ENCODE measurements around the gene TBC1D22A. TPM values are rescaled to one million over a fixed set of nuclear protein-coding genes. Genes with fewer than 3 reads are reported as not detected.

Gene TBC1D22A
- total and polyA plus RNA-seq, 7 experiments from 2014 or later: 18.6 to 50.1 (median 39.3) TPM

DNA sequence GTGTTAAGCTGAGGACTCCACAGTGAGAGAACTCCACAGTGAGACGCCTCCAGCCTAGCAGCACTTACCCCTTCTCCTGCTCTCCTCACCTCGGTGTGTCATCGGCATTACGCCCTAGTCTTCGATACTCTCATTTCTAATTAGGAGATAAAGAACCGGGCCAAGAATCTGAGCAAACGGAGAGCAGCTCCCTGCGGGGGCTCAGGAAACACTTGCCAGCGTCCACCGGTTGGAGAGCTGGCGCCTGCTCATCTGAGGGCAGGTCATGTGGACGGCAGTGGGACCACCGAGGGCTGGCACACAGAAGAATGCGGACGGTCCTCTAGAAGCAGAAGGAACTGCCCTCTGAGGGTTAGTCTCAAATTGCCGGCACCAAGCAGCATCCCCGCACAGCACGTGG is 37.4 kb upstream of the TBC1D22A start:
- ChIA-PET CTCF (interaction anchor here (0.6 kb wide), 1 partner anchor 21 kb away, joined by 3 read pairs; no protein-coding TSS in a partner anchor), POLR2A (no interaction called here)
- peaks cover 8 to 49% (median 25%) of the 10 kb centered on the region in 7 donors for H3K4me1 Mint-ChIP-seq
- H3K9me3 ChIP-seq (ENCODE audit: control insufficient read depth in 2 of 3, low read length in 3 of 3): no peaks in the 10 kb centered on the region
- H3K27ac ChIP-seq (ENCODE audit: low read depth, low read length): no peak overlapping the region
- H3K27ac Mint-ChIP-seq: peak overlapping the region in 2 of 9 donors; percentile 28 to 58
- peaks cover 0 to 74% (median 2%) of the 10 kb centered on the region in 3 experiments for H3K36me3 ChIP-seq (ENCODE audit: control insufficient read depth in 2 of 3, insufficient read depth in 3 of 3, low read length in 3 of 3)
- no peaks in the 10 kb centered on the region for H3K4me1 ChIP-seq (ENCODE audit: control insufficient read depth in 2 of 2, insufficient read depth in 2 of 2, low read length in 2 of 2)
- ATAC-seq (no peak), DNase-seq (no peak)
- H3K9me3 Mint-ChIP-seq: no peaks in the 10 kb centered on the region
- intact Hi-C loops (cut with micrococcal nuclease): no loop called here
- H3K36me3 Mint-ChIP-seq: peaks cover 1 to 25% (median 6%) of the 10 kb centered on the region in 5 donors
- no peak overlapping the region for H3K4me3 Mint-ChIP-seq
- no peaks in the 10 kb centered on the region for H3K27me3 ChIP-seq (ENCODE audit: control insufficient read depth in 2 of 2, insufficient read depth in 2 of 2, low read length in 2 of 2)
- H3K4me3 ChIP-seq (ENCODE audit: low read length): no peak overlapping the region
- no peaks in the 10 kb centered on the region for H3K27me3 Mint-ChIP-seq

DNA sequence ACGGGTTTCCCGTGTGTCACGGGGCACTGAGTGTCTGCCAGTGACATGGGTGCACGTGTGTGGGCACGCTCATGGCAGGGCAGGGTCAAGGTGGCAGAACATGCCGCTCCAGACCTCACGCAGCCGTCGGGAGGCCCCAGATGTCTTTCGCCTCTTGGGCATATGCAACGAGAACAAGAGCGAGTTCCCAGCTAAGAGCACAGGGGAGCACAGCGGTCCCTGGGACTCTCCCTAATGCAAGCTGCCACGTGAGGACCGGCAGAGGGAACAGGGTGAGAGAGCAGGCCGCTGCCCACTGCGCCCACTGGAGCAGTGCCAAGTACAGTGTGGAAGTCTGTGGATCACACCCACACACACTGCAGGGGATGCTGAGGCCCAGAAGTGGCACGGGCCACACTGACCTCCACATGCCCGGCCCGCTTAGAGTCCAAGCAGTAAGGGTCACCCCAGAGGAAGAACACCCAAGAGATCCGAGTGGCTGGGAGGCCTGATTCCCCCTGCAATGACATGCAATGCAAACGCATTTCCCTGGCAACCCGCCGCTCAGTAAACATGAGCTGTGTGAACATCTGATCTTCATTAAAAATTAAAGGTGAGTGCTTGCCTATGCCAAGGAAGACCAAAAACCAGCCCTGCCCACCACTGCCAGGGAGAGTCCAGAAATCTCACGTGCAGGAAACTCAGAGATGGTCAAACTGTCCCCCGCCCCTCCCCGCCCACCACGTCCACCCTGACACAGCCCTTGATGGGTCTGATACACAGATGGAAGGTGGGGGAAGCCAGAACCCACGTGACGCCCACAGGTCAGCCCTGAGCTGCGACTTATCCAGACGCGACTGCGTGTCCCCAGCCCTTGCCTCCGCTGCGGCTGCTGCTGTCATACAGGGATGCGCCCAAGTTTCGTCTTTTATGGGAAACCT is 36.1 kb upstream of the TBC1D22A start:
- H3K4me1 ChIP-seq (ENCODE audit: control insufficient read depth in 2 of 2, insufficient read depth in 2 of 2, low read length in 2 of 2): peaks cover 10 to 11% of the 10 kb centered on the region in 2 donors
- H3K9me3 ChIP-seq (ENCODE audit: control insufficient read depth in 2 of 3, low read length in 3 of 3): no peaks in the 10 kb centered on the region
- POLR2A ChIA-PET: interaction anchor here (0.6 to 1.2 kb wide), 2 partner anchors 10 to 37 kb away, joined by 3 read pairs; no protein-coding TSS in a partner anchor
- no peak overlapping the region for H3K27ac ChIP-seq (ENCODE audit: low read depth, low read length)
- peaks cover 0 to 72% (median 2%) of the 10 kb centered on the region in 3 experiments for H3K36me3 ChIP-seq (ENCODE audit: control insufficient read depth in 2 of 3, insufficient read depth in 3 of 3, low read length in 3 of 3)
- H3K4me3 ChIP-seq (ENCODE audit: low read length): no peak overlapping the region
- H3K4me1 Mint-ChIP-seq: peaks cover 14 to 58% (median 37%) of the 10 kb centered on the region in 7 donors
- CTCF ChIA-PET: no interaction called here
- DNase-seq (no peak), ATAC-seq (no peak)
- H3K27me3 ChIP-seq (ENCODE audit: control insufficient read depth in 2 of 2, insufficient read depth in 2 of 2, low read length in 2 of 2): no peaks in the 10 kb centered on the region
- intact Hi-C loops (cut with micrococcal nuclease): no loop called here
- no peak overlapping the region for H3K4me3 Mint-ChIP-seq
- H3K27me3 Mint-ChIP-seq: no peaks in the 10 kb centered on the region
- peaks cover 0 to 21% (median 4%) of the 10 kb centered on the region in 5 donors for H3K36me3 Mint-ChIP-seq
- no peaks in the 10 kb centered on the region for H3K9me3 Mint-ChIP-seq
- peak overlapping the region in 2 of 9 donors; percentile 53 to 78 for H3K27ac Mint-ChIP-seq

DNA sequence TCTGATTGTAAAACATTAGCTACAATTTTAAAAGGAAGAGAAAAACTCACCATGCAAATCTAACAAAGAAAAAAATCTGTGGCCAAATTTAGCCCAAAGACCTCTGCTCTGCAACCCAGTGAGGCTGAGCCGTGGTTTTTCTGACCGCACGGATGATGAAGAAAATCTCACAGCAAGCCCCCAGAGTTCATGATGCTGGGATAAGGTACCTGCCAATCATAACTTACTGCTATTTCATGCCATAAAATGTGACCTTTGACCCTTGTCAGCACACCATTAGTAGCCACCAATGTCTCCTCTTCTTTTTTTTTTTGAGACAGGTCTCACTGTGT is 35.5 kb upstream of the TBC1D22A start:
- Histone ChIP-seq H3K36me3 (ENCODE audit: control insufficient read depth in 2 of 3, insufficient read depth in 3 of 3, low read length in 3 of 3) (peaks cover 0 to 73% (median 2%) of the 10 kb centered on the region in 3 experiments), H3K27ac (ENCODE audit: low read depth, low read length) (no peak overlapping the region), H3K9me3 (ENCODE audit: control insufficient read depth in 2 of 3, low read length in 3 of 3) (no peaks in the 10 kb centered on the region), H3K4me1 (ENCODE audit: control insufficient read depth in 2 of 2, insufficient read depth in 2 of 2, low read length in 2 of 2) (peaks cover 15 to 18% of the 10 kb centered on the region in 2 donors), H3K27me3 (ENCODE audit: control insufficient read depth in 2 of 2, insufficient read depth in 2 of 2, low read length in 2 of 2) (no peaks in the 10 kb centered on the region), H3K4me3 (ENCODE audit: low read length) (no peak overlapping the region)
- CTCF ChIA-PET: no interaction called here
- Mint-ChIP-seq H3K4me3 (no peak overlapping the region), H3K27me3 (no peaks in the 10 kb centered on the region), H3K36me3 (peaks cover 0 to 28% (median 8%) of the 10 kb centered on the region in 5 donors), H3K9me3 (no peaks in the 10 kb centered on the region), H3K27ac (peak overlapping the region in 2 of 9 donors; percentile 52 to 53), H3K4me1 (peaks cover 20 to 63% (median 44%) of the 10 kb centered on the region in 7 donors)
- ATAC-seq: no peak
- no peak for DNase-seq
- intact Hi-C loops (cut with micrococcal nuclease): no loop called here
- POLR2A ChIA-PET: interaction anchor here (1.2 kb wide), 1 partner anchor 9 kb away, joined by 3 read pairs; no protein-coding TSS in a partner anchor

DNA sequence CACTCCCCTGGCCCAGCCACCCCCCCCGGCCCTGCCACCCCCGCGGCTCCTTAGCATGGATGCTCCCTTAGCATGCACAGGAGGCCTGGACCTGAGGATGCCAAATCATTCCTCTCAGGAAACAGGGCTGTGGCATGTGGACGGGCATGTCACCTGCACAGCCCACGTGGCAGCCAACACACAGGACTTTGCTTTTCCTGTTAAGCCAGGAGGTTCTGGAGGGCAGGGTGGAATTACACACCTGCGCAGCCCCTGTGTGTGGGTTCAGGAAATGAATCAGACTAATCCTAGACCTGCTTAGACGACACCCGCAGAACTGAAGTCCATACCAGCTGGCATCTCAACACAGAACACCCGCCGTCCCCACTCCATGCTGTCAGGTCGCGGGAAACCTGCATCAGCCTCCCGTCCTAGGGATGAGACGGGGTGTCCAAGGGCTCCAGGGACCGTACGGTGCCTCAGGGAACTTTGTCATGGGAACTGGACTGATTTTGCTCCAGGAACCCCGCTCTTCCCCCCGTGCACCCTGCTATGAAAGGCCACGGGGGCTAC is 34.6 kb upstream of the TBC1D22A start:
- Mint-ChIP-seq H3K27me3 (no peaks in the 10 kb centered on the region), H3K4me1 (peaks cover 20 to 66% (median 50%) of the 10 kb centered on the region in 7 donors), H3K36me3 (peaks cover 0 to 23% (median 8%) of the 10 kb centered on the region in 5 donors), H3K27ac (peak overlapping the region in 3 of 9 donors; percentile 38 to 78 (median 55)), H3K9me3 (no peaks in the 10 kb centered on the region), H3K4me3 (no peak overlapping the region)
- no peaks in the 10 kb centered on the region for H3K9me3 ChIP-seq (ENCODE audit: control insufficient read depth in 2 of 3, low read length in 3 of 3)
- CTCF ChIA-PET: no interaction called here
- POLR2A ChIA-PET: no interaction called here
- peaks cover 0 to 68% (median 2%) of the 10 kb centered on the region in 3 experiments for H3K36me3 ChIP-seq (ENCODE audit: control insufficient read depth in 2 of 3, insufficient read depth in 3 of 3, low read length in 3 of 3)
- intact Hi-C loops (cut with micrococcal nuclease): no loop called here
- H3K27ac ChIP-seq (ENCODE audit: low read depth, low read length): no peak overlapping the region
- no peaks in the 10 kb centered on the region for H3K27me3 ChIP-seq (ENCODE audit: control insufficient read depth in 2 of 2, insufficient read depth in 2 of 2, low read length in 2 of 2)
- ATAC-seq (no peak), DNase-seq (no peak)
- H3K4me1 ChIP-seq (ENCODE audit: control insufficient read depth in 2 of 2, insufficient read depth in 2 of 2, low read length in 2 of 2): peaks cover 16 to 19% of the 10 kb centered on the region in 2 donors
- H3K4me3 ChIP-seq (ENCODE audit: low read length): no peak overlapping the region

DNA sequence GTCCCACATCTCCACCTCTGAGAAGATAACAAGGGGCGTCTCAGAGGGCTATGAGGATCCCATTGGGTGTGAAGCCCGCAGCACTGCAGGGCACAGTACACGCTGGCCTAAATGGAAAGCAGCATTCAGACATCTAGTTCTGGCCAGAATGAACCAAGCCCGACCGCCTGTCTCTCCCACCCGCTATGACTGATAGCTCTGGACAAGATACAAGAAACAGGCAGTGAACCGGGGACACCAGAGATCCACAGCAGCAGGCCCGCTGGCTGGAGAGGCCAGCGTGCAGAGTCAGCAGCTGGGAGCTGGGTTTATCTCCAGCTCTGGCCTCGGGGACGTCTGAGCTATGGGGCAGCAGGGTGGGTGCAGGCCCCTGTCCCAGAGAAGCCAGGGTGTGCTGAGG is 34.0 kb upstream of the TBC1D22A start:
- Mint-ChIP-seq H3K27ac (peak overlapping the region in 2 of 9 donors; percentile 38 to 78), H3K27me3 (no peaks in the 10 kb centered on the region), H3K36me3 (peaks cover 0 to 20% (median 8%) of the 10 kb centered on the region in 5 donors), H3K4me3 (no peak overlapping the region), H3K4me1 (peaks cover 20 to 64% (median 48%) of the 10 kb centered on the region in 7 donors), H3K9me3 (no peaks in the 10 kb centered on the region)
- DNase-seq: no peak
- H3K36me3 ChIP-seq (ENCODE audit: control insufficient read depth in 2 of 3, insufficient read depth in 3 of 3, low read length in 3 of 3): peaks cover 0 to 65% (median 2%) of the 10 kb centered on the region in 3 experiments
- ATAC-seq: no peak
- H3K4me3 ChIP-seq (ENCODE audit: low read length): no peak overlapping the region
- intact Hi-C loops (cut with micrococcal nuclease): no loop called here
- no peak overlapping the region for H3K27ac ChIP-seq (ENCODE audit: low read depth, low read length)
- POLR2A ChIA-PET: no interaction called here
- H3K4me1 ChIP-seq (ENCODE audit: control insufficient read depth in 2 of 2, insufficient read depth in 2 of 2, low read length in 2 of 2): peaks cover 16 to 19% of the 10 kb centered on the region in 2 donors
- H3K27me3 ChIP-seq (ENCODE audit: control insufficient read depth in 2 of 2, insufficient read depth in 2 of 2, low read length in 2 of 2): no peaks in the 10 kb centered on the region
- CTCF ChIA-PET: no interaction called here
- H3K9me3 ChIP-seq (ENCODE audit: control insufficient read depth in 2 of 3, low read length in 3 of 3): no peaks in the 10 kb centered on the region

DNA sequence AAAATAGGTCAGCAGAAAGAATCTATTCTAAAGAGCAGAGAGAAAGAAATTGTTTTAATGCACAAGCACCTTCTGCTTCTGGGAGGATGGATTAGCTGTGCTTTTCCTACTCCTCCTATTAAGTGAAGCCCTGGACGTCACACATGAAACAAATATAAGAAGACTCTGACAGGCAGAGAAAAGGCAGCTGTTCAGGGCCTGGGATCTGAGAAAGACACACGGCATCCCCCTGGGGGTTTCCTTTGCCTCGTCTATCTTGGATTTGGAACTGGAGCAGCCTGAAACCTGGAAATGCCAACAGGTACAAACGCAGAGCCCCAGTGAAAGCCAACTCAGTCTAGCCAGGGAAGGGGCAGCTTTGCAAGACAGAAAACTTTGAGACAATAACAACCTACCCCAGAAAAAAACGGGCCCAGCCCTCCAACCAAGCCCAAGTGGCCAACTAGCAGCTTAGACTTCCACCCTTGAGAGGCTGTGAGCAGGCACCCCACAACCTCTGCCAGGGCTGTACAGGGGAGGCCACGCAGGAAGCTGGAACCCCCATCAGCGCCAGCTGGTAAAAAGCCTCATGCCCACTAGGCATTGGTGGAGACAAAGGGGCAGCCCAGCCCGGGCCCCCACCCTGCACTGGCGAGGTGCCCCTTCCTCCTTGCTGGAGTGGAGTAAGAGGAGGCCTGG is 31.7 kb upstream of the TBC1D22A start:
- Histone ChIP-seq H3K36me3 (ENCODE audit: control insufficient read depth in 2 of 3, insufficient read depth in 3 of 3, low read length in 3 of 3) (peaks cover 0 to 46% (median 2%) of the 10 kb centered on the region in 3 experiments), H3K4me1 (ENCODE audit: control insufficient read depth in 2 of 2, insufficient read depth in 2 of 2, low read length in 2 of 2) (peaks cover 33% of the 10 kb centered on the region in 2 donors), H3K9me3 (ENCODE audit: control insufficient read depth in 2 of 3, low read length in 3 of 3) (no peaks in the 10 kb centered on the region), H3K27ac (ENCODE audit: low read depth, low read length) (peak overlapping the region; percentile 3), H3K27me3 (ENCODE audit: control insufficient read depth in 2 of 2, insufficient read depth in 2 of 2, low read length in 2 of 2) (no peaks in the 10 kb centered on the region), H3K4me3 (ENCODE audit: low read length) (no peak overlapping the region)
- CTCF ChIA-PET: interaction anchor here (0.6 to 1.4 kb wide), 2 partner anchors 8 to 19 kb away, joined by 3 to 4 read pairs; no protein-coding TSS in a partner anchor
- Mint-ChIP-seq H3K9me3 (no peaks in the 10 kb centered on the region), H3K36me3 (peaks cover 0 to 11% (median 9%) of the 10 kb centered on the region in 5 donors), H3K27ac (peak overlapping the region; percentile 17 to 87 (median 69)), H3K4me1 (peaks cover 32 to 66% (median 62%) of the 10 kb centered on the region in 7 donors), H3K4me3 (peak overlapping the region in 4 of 10 donors; percentile 21 to 51 (median 30)), H3K27me3 (no peaks in the 10 kb centered on the region)
- intact Hi-C loops (cut with micrococcal nuclease): loop anchor here (10.0 kb wide), 2 partner anchors 1056 to 1486 kb away; partner anchors contain the start of genes ATXN10 (in 1 of the 2) and KIAA0930 (in 1 of the 2)
- POLR2A ChIA-PET: interaction anchor here (0.7 to 1.3 kb wide), 3 partner anchors 9 to 32 kb away, joined by 3 to 5 read pairs (median 3); partner anchors contain the start of gene TBC1D22A
- DNase-seq (no peak), ATAC-seq (no peak)

All from naive thymus-derived CD4-positive, alpha-beta T cell (primary cell).